Measurements from ENCODE around the gene HDAC11. TPM values are rescaled to one million over a fixed set of nuclear protein-coding genes. Genes with fewer than 3 reads are reported as not detected.
A peak's percentile ranks its signal among the peaks of the same experiment; 100 is the strongest.

HDAC11 gene
- total and polyA plus RNA-seq, 2 of the 4 experiments (the other 2 are of a cell fraction): 9.1 to 11.4 TPM

- H3K9me3 ChIP-seq (ENCODE audit: control insufficient read depth, insufficient read depth, low read length): no peaks in the 10 kb centered on the region
- no peak overlapping the region for H2BK20ac ChIP-seq (ENCODE audit: low read depth, low read length)
- H2AK5ac ChIP-seq (ENCODE audit: low read depth, low read length): no peak overlapping the region
- ChIA-PET POLR2A (ENCODE audit: unreplicated experiment) (no interaction called here), CTCF (no interaction called here)
- H2BK5ac ChIP-seq (ENCODE audit: low read depth, low read length, poor library complexity, severe bottlenecking): no peak overlapping the region
- H3K79me1 ChIP-seq (ENCODE audit: low read depth in 1 of 2, low read length in 2 of 2): no peaks in the 10 kb centered on the region
- H3K27ac ChIP-seq (ENCODE audit: insufficient read depth, low read length): no peak overlapping the region
- no peak overlapping the region for H4K91ac ChIP-seq (ENCODE audit: insufficient read depth, low read depth, low read length)
- no peak for ATAC-seq (ENCODE audit: low read depth)
- no peak overlapping the region for H4K5ac ChIP-seq (ENCODE audit: low read depth, low read length)
- H4K20me1 ChIP-seq (ENCODE audit: insufficient read depth, low read length): no peaks in the 10 kb centered on the region
- H3K9ac ChIP-seq (ENCODE audit: low read depth, low read length): no peak overlapping the region
- intact Hi-C loops (cut with micrococcal nuclease): loop anchor here (10.0 kb wide), 1 partner anchor 153 kb away; no protein-coding TSS in a partner anchor
- no peak overlapping the region for H2AK9ac ChIP-seq (replicated peaks; ENCODE audit: low read depth, low read length, poor library complexity)
- H3K9me1 ChIP-seq (ENCODE audit: insufficient read depth, low read length): no peaks in the 10 kb centered on the region
- no peaks in the 10 kb centered on the region for H3K36me3 ChIP-seq (ENCODE audit: control insufficient read depth, insufficient read depth, low read length)
- peaks cover 2% of the 10 kb centered on the region; the same call in 1 of the 2 replicates for H3K4me1 ChIP-seq (ENCODE audit: control insufficient read depth, insufficient read depth, low read length)
- H3K4me2 ChIP-seq (ENCODE audit: low read depth, low read length): no peak overlapping the region
- no peak overlapping the region for H3K14ac ChIP-seq (replicated peaks; ENCODE audit: low read depth, low read length)
- TF ChIP-seq POLR2A (IDR thresholded peaks at IDR 0.05; ENCODE audit: low read depth, low read length): no peak
- TF ChIP-seq CEBPB (IDR thresholded peaks at IDR 0.05; ENCODE audit: low read depth, low read length): peak; percentile 88
- no peak for TF ChIP-seq RAD21 (IDR thresholded peaks at IDR 0.05; ENCODE audit: low read length)
- TF ChIP-seq MAZ (IDR thresholded peaks at IDR 0.05; ENCODE audit: borderline replicate concordance, low read depth, low read length): no peak
- TF ChIP-seq, protein P1, sequence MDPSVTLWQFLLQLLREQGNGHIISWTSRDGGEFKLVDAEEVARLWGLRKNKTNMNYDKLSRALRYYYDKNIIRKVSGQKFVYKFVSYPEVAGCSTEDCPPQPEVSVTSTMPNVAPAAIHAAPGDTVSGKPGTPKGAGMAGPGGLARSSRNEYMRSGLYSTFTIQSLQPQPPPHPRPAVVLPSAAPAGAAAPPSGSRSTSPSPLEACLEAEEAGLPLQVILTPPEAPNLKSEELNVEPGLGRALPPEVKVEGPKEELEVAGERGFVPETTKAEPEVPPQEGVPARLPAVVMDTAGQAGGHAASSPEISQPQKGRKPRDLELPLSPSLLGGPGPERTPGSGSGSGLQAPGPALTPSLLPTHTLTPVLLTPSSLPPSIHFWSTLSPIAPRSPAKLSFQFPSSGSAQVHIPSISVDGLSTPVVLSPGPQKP (IDR thresholded peaks at IDR 0.05; ENCODE audit: borderline replicate concordance, low read depth, low read length): no peak
- TF ChIP-seq RFX5 (IDR thresholded peaks at IDR 0.05; ENCODE audit: low read depth, low read length): no peak
- dilution Hi-C loops (cut with HindIII; ENCODE audit: low sequenced_read_pairs, unreplicated experiment): no loop called here
- in situ Hi-C loops (cut with MboI; ENCODE audit: low sequenced_read_pairs): no loop called here
- no peak overlapping the region for H3K18ac ChIP-seq (ENCODE audit: low read depth, low read length)
- H3K27me3 ChIP-seq (ENCODE audit: control insufficient read depth, insufficient read depth, low read length): peaks cover 11% of the 10 kb centered on the region
- H2BK120ac ChIP-seq (ENCODE audit: low read depth, low read length): no peak overlapping the region
- 0% methylated on average over 2 of the region's 4 CpGs; no CpG with 5 or more reads in 1 of the 2 experiments for WGBS, 2 experiments (ENCODE audit: extremely low coverage in 2 of 2, insufficient read length in 1 of 2)
- no peak overlapping the region for H4K8ac ChIP-seq (ENCODE audit: low read depth in 2 of 2, low read length in 2 of 2)
- no peak overlapping the region for H2BK15ac ChIP-seq (ENCODE audit: low read depth, low read length)
- no peak for DNase-seq
- H3K4ac ChIP-seq (ENCODE audit: low read depth, low read length): no peak overlapping the region
- H2AFZ ChIP-seq (replicated peaks; ENCODE audit: low read length, poor library complexity): no peak overlapping the region
- H3K56ac ChIP-seq (ENCODE audit: extremely low read depth, insufficient read depth, low read length): no peak overlapping the region
- H3K23ac ChIP-seq (ENCODE audit: low read depth, low read length): no peak overlapping the region
- BruUV-seq (replicated peaks): no TSS peak
- no peak overlapping the region for H3K4me3 ChIP-seq (ENCODE audit: insufficient read depth, low read depth, low read length)
These were observed 22.5 kb upstream of the HDAC11 start for GRCh38 chr3:13457593-13457992.

Measured in IMR-90 (cell line).